NCI-H345 (cell line): ENCODE measurements around the gene SBF1.
"Not testable (repeated sequence)": the region's sequence is repeated elsewhere in the genome, so short reads cannot be mapped to it uniquely, and the experiment has no call there.

Source experiments
- DNase-seq: peaks from one replicate; lab custom pipeline; 2025; lab: John Stamatoyannopoulos, UW

SBF1 gene

GRCh38 chr22:50474710-50475651 is at the start of gene SBF1:
SBF1 (minus strand) TSS chr22:50475035; CDS start chr22:50474840, 195 bp downstream.
- DNase-seq: peak; percentile 85

- no peak for DNase-seq
Measured at GRCh38 chr22:50523806-50524675, 49.2 kb upstream of the SBF1 start.

GRCh38 chr22:50523458-50523805 is 48.6 kb upstream of the SBF1 start:
- DNase-seq: no peak

- no peak for DNase-seq
Measured at GRCh38 chr22:50522806-50523438, 48.1 kb upstream of the SBF1 start.

- no peak for DNase-seq
Measured at GRCh38 chr22:50522208-50522805, 47.5 kb upstream of the SBF1 start.

- DNase-seq: no peak
Measured at GRCh38 chr22:50521710-50522109, 46.9 kb upstream of the SBF1 start.

- DNase-seq: no peak
Measured at GRCh38 chr22:50520826-50521453, 46.1 kb upstream of the SBF1 start.

GRCh38 chr22:50520184-50520583 is 45.3 kb upstream of the SBF1 start:
- DNase-seq: not testable (repeated sequence)

- no peak for DNase-seq
Measured at GRCh38 chr22:50519151-50519550, 44.3 kb upstream of the SBF1 start.

- no peak for DNase-seq
Measured at GRCh38 chr22:50518606-50519005, 43.8 kb upstream of the SBF1 start.

- no peak for DNase-seq
Measured at GRCh38 chr22:50517495-50518260, 42.8 kb upstream of the SBF1 start.

- DNase-seq: no peak
Measured at GRCh38 chr22:50516891-50517290, 42.1 kb upstream of the SBF1 start.

GRCh38 chr22:50516068-50516467 is 41.2 kb upstream of the SBF1 start:
- no peak for DNase-seq

GRCh38 chr22:50513175-50513574 is 38.3 kb upstream of the SBF1 start:
- DNase-seq: no peak

- DNase-seq: no peak
Measured at GRCh38 chr22:50508897-50509296, 34.1 kb upstream of the SBF1 start.

GRCh38 chr22:50507991-50508884 is 33.4 kb upstream of the SBF1 start, which contains the start of gene NCAPH2:
NCAPH2 (plus strand) TSS chr22:50508224; CDS start chr22:50508338, 114 bp downstream.
- peak; percentile 93 for DNase-seq

- DNase-seq: peak; percentile 92
Measured at GRCh38 chr22:50507421-50507990, 32.7 kb upstream of the SBF1 start, which contains the start of gene LMF2. LMF2 (minus strand) TSS chr22:50507702; CDS start chr22:50507675, 27 bp downstream.

- peak; percentile 87 for DNase-seq
Measured at GRCh38 chr22:50506611-50507420, 32.0 kb upstream of the SBF1 start.
